Measurements from ENCODE around the gene AMBRA1. TPM values are rescaled to one million over a fixed set of nuclear protein-coding genes. Genes with fewer than 3 reads are reported as not detected.

The AMBRA1 gene, protein sequence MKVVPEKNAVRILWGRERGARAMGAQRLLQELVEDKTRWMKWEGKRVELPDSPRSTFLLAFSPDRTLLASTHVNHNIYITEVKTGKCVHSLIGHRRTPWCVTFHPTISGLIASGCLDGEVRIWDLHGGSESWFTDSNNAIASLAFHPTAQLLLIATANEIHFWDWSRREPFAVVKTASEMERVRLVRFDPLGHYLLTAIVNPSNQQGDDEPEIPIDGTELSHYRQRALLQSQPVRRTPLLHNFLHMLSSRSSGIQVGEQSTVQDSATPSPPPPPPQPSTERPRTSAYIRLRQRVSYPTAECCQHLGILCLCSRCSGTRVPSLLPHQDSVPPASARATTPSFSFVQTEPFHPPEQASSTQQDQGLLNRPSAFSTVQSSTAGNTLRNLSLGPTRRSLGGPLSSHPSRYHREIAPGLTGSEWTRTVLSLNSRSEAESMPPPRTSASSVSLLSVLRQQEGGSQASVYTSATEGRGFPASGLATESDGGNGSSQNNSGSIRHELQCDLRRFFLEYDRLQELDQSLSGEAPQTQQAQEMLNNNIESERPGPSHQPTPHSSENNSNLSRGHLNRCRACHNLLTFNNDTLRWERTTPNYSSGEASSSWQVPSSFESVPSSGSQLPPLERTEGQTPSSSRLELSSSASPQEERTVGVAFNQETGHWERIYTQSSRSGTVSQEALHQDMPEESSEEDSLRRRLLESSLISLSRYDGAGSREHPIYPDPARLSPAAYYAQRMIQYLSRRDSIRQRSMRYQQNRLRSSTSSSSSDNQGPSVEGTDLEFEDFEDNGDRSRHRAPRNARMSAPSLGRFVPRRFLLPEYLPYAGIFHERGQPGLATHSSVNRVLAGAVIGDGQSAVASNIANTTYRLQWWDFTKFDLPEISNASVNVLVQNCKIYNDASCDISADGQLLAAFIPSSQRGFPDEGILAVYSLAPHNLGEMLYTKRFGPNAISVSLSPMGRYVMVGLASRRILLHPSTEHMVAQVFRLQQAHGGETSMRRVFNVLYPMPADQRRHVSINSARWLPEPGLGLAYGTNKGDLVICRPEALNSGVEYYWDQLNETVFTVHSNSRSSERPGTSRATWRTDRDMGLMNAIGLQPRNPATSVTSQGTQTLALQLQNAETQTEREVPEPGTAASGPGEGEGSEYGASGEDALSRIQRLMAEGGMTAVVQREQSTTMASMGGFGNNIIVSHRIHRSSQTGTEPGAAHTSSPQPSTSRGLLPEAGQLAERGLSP (N-terminal part only)
- total RNA-seq: 10 to 100 TPM; 20.0 to 28.9 (median 26.0) TPM

DNA sequence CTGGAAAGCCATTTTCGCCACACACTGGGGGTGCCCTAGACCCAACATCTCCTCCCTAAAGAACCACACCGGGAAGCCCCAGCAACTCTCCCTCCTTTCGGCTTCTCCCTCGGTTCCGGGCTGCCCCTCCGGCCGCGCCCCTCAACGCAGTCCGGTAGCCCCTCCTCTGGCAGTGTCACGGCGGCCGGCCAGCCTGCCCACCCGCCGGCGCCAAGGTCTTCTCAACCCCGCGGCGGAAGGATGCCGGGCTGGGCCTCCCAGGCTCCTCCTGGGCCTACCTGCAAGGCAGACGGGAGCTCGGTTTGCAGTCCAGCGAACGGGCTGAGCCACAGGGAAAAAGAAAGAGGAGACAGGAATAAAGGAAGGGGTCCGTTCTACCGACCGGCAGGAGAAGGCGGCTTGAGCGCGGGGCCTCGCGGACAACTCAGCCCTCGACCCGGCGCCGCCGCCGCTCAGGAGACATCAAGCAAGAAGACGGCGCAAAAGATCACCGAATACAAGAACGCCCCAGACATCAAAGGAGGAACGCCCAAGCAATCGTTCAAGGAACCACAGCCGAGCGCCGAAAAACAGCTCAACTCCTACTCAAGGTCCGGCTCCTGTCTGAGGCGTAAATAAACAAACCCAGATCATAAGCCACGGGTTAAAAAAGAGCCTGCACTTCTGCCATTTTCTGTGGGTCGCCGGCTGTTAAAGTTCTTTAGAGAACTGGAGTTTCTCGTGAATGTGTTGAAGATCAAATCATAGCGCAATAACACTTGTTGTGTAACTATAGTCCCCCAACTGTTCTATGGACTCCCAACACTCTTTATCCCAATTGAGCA lies at the start of gene AMBRA1:
TSS of gene AMBRA1 (minus strand) at position 474 of the 824 bp plus-strand sequence. CDS start 45,643 bp downstream, outside the sequence.
- intact Hi-C loops (cut with DNase I): no loop called here
- WGBS: 2% methylated on average over 44 of the region's 54 CpGs
- TF ChIP-seq POLR2AphosphoS5 (IDR thresholded peaks at IDR 0.05): peak; percentile 80 to 84
- TF ChIP-seq, protein P1, sequence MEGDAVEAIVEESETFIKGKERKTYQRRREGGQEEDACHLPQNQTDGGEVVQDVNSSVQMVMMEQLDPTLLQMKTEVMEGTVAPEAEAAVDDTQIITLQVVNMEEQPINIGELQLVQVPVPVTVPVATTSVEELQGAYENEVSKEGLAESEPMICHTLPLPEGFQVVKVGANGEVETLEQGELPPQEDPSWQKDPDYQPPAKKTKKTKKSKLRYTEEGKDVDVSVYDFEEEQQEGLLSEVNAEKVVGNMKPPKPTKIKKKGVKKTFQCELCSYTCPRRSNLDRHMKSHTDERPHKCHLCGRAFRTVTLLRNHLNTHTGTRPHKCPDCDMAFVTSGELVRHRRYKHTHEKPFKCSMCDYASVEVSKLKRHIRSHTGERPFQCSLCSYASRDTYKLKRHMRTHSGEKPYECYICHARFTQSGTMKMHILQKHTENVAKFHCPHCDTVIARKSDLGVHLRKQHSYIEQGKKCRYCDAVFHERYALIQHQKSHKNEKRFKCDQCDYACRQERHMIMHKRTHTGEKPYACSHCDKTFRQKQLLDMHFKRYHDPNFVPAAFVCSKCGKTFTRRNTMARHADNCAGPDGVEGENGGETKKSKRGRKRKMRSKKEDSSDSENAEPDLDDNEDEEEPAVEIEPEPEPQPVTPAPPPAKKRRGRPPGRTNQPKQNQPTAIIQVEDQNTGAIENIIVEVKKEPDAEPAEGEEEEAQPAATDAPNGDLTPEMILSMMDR (IDR thresholded peaks at IDR 0.05): peak in 1 of 3 experiments; percentile 24
- TF ChIP-seq POLR2A (IDR thresholded peaks at IDR 0.05; ENCODE audit: low read depth): no peak
- TF ChIP-seq EP300 (IDR thresholded peaks at IDR 0.05): no peak

DNA sequence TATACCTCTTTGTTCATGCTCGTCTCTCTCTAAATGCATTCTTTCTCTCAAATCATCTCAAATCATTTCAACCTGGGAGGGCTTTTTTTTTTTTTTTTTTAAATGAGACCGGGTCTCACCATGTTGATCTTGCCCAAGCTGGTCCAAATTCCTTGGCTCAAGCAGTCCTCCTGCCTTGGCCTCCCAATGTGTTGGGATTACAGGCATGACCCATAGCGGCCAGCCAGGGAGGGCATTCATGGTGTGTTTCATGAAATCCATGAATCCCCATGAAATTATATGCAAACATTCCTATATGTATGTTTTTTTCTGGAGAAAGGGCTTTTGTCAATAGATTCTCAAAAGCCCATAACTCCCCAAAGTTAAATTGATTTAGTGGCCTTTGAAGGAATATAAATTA lies 49.7 kb upstream of the AMBRA1 start:
- Histone ChIP-seq H3K36me3 (peaks cover 22 to 66% (median 50%) of the 10 kb centered on the region in 4 donors), H3K4me1 (peaks cover 8 to 12% (median 10%) of the 10 kb centered on the region in 4 donors), H3K27ac (replicated peaks in 1 of 4) (no peak overlapping the region), H3K9me3 (no peaks in the 10 kb centered on the region), H3K4me3 (no peak overlapping the region), H3K27me3 (no peaks in the 10 kb centered on the region)
- 99% methylated on average over 3 of the region's 3 CpGs for whole genome bisulfite sequencing
- no peak for DNase-seq (ENCODE audit: extremely low spot score)
- TF ChIP-seq POLR2AphosphoS5 (IDR thresholded peaks at IDR 0.05) (no peak), POLR2A (IDR thresholded peaks at IDR 0.05; ENCODE audit: low read depth) (no peak), EP300 (IDR thresholded peaks at IDR 0.05) (no peak)
- TF ChIP-seq, protein P1 (IDR thresholded peaks at IDR 0.05): no peak
- intact Hi-C loops (cut with DNase I): no loop called here

More for the DNA sequence above, at the start of gene AMBRA1:
- Histone ChIP-seq H3K4me3 (peak within 1 kb of the TSS; percentile 73 to 96 (median 88)), H3K9me3 (no peaks in the 10 kb centered on the region), H3K27ac (replicated peaks in 1 of 4) (peak within 1 kb of the TSS; percentile 77 to 85 (median 83)), H3K36me3 (no peaks in the 10 kb centered on the region), H3K4me1 (peaks cover 34 to 50% (median 47%) of the 10 kb centered on the region in 4 donors), H3K27me3 (no peaks in the 10 kb centered on the region)
- peak; percentile 95 for DNase-seq (ENCODE audit: extremely low spot score)

- DNase-seq (ENCODE audit: extremely low spot score): no peak
- peaks cover 23 to 66% (median 44%) of the 10 kb centered on the region in 4 donors for H3K36me3 ChIP-seq
These were observed 49.0 kb upstream of the AMBRA1 start for GRCh38 chr11:46642627-46643335.

More at GRCh38 chr11:46642627-46643335, 49.0 kb upstream of the AMBRA1 start:
- Histone ChIP-seq H3K4me1 (peaks cover under 1 to 5% (median 4%) of the 10 kb centered on the region in 4 donors), H3K27me3 (no peaks in the 10 kb centered on the region), H3K27ac (replicated peaks in 1 of 4) (no peak overlapping the region), H3K4me3 (no peak overlapping the region), H3K9me3 (no peaks in the 10 kb centered on the region)
- no peak for TF ChIP-seq EP300 (IDR thresholded peaks at IDR 0.05)
- no peak for TF ChIP-seq POLR2A (IDR thresholded peaks at IDR 0.05; ENCODE audit: low read depth)
- TF ChIP-seq, protein P1 (IDR thresholded peaks at IDR 0.05): no peak
- no peak for TF ChIP-seq POLR2AphosphoS5 (IDR thresholded peaks at IDR 0.05)
- 91% methylated on average over 8 of the region's 8 CpGs for WGBS
- intact Hi-C loops (cut with DNase I): no loop called here
